HepG2 (cell line): ENCODE measurements around the gene LMAN2L. TPM values are rescaled to one million over a fixed set of nuclear protein-coding genes. Genes with fewer than 3 reads are reported as not detected.

Source experiments
- ATAC-seq: fragments of 200-7000 bp; cut with Tn5 transposase; 3 replicates; pipeline ENCODE4 v1.9.1; 2020; ENCODE audit warnings: mild to moderate bottlenecking, moderate library complexity
- BruUV-seq: library from RNA; stranded (reverse); fragments of 400-500 nt; replicated peaks from 2 replicates; lab custom pipeline; 2021; lab: Mats Ljungman, UMichigan
- CTCF ChIA-PET: fragments of 300-600 bp; formaldehyde crosslinking; extraction: SDS; loops from one replicate; lab custom pipeline; 2021; ENCODE audit warnings: low total read pairs, inconsistent platforms, low intra/inter-chr PET ratio; lab: Yijun Ruan, JAX
- POLR2A ChIA-PET: fragments of 350-600 bp; sonication (Branson Sonifier 250); formaldehyde crosslinking; loops from one replicate; lab custom pipeline; 2020; ENCODE audit warnings: antibody characterized with exemption, inconsistent platforms; lab: Yijun Ruan, JAX
- DNase-seq: peaks from one replicate; pipeline ENCODE4 v3.0.0-alpha.2; 2015; ENCODE audit warnings: low spot score
- FAIRE-seq: peaks from 3 replicates; lab custom pipeline; 2011; peaks lifted over from hg19 to GRCh38; lab: Jason Lieb, UNC
- H2AFZ ChIP-seq: one replicate; pipeline ENCODE4 v1.6.1; 2011; ENCODE audit warnings: low read length, inconsistent platforms
- H3K27ac ChIP-seq: fragments of 300-600 bp; 3 replicates; pipeline ENCODE4 v1.8.0; 2011; ENCODE audit warnings: mixed run types, mild to moderate bottlenecking, mixed read lengths, low read length, inconsistent platforms; ENCODE audit not compliant: insufficient read depth; ENCODE audit errors: extremely low read length
- H3K27me3 ChIP-seq, 2 experiments: fragments of 200-600 bp in 1 of 2; 2 replicates in 1 of 2; 3 replicates in 1 of 2; pipeline versions ENCODE4 v1.6.0 to v1.8.0; 2011; ENCODE audit warnings: low read length in 2 of 2, mild to moderate bottlenecking in 2 of 2, moderate library complexity in 2 of 2, inconsistent platforms in 1 of 2; ENCODE audit not compliant: insufficient read depth in 2 of 2, control insufficient read depth in 1 of 2
- H3K36me3 ChIP-seq, 2 experiments: fragments of 200-600 bp in 1 of 2; replicated peaks in 1 of 2; 2 replicates in 1 of 2; 3 replicates in 1 of 2; pipeline versions ENCODE4 v1.5.1 to v1.8.0; 2011; ENCODE audit warnings: low read length in 2 of 2, inconsistent platforms in 1 of 2; ENCODE audit not compliant: insufficient read depth in 2 of 2, control insufficient read depth in 1 of 2
- H3K4me1 ChIP-seq: 2 replicates; pipeline ENCODE4 v1.5.1; 2012; ENCODE audit warnings: low read length, inconsistent platforms; ENCODE audit not compliant: insufficient read depth
- H3K4me2 ChIP-seq: 2 replicates; pipeline ENCODE4 v1.6.0; 2011; ENCODE audit warnings: low read depth, low read length, inconsistent platforms
- H3K4me3 ChIP-seq, 3 experiments: fragments of 200-600 bp in 1 of 3; sonication (generic), shearing (Covaris generic) in 1 of 3; replicated peaks in 1 of 3; 2 replicates each; pipeline ENCODE4 v1.5.1; 2011 to 2016; ENCODE audit warnings: low read length in 3 of 3, inconsistent platforms in 2 of 3, low read depth in 2 of 3, mild to moderate bottlenecking in 2 of 3, control low read depth in 1 of 3, mixed read lengths in 1 of 3; ENCODE audit not compliant: insufficient read depth in 1 of 3
- H3K79me2 ChIP-seq: one replicate; pipeline ENCODE4 v1.6.1; 2011; ENCODE audit warnings: low read length, inconsistent platforms; ENCODE audit not compliant: insufficient read depth
- H3K9ac ChIP-seq: 2 replicates; pipeline ENCODE4 v1.6.0; 2011; ENCODE audit warnings: mild to moderate bottlenecking, low read depth, low read length, inconsistent platforms; ENCODE audit not compliant: insufficient read depth
- H3K9me3 ChIP-seq: 2 replicates; pipeline ENCODE4 v1.5.1; 2012; ENCODE audit warnings: mild to moderate bottlenecking, low read length
- H4K20me1 ChIP-seq: 2 replicates; pipeline ENCODE4 v1.6.0; 2011; ENCODE audit warnings: inconsistent platforms, mild to moderate bottlenecking, low read length, moderate library complexity; ENCODE audit not compliant: insufficient read depth
- ARID2 ChIP-seq: sonication (generic); formaldehyde crosslinking; IDR thresholded peaks from 2 replicates; pipeline ENCODE4 v1.8.1; 2022; ENCODE audit warnings: mild to moderate bottlenecking, missing genetic modification reagents, borderline replicate concordance
- DNMT3B ChIP-seq: conservative IDR thresholded peaks from 2 replicates; pipeline ENCODE4 v1.6.1; 2016; ENCODE audit warnings: missing biosample characterization, control low read depth
- FOXA1 ChIP-seq, 2 experiments: fragments of 450-650 bp in 1 of 2; sonication (generic) in 1 of 2; formaldehyde crosslinking in 1 of 2; IDR thresholded peaks; 2 replicates each; pipeline versions ENCODE4 v1.4.0 to v1.6.1; 2016 to 2020; ENCODE audit warnings: missing genetic modification reagents in 1 of 2
- FOXK1 ChIP-seq: sonication (generic); formaldehyde crosslinking; IDR thresholded peaks from 2 replicates; pipeline ENCODE4 v1.4.0; 2020; ENCODE audit warnings: low read depth, missing genetic modification reagents, borderline replicate concordance
- GATAD2A ChIP-seq: IDR thresholded peaks from 2 replicates; pipeline ENCODE4 v1.6.1; 2016
- JUN ChIP-seq: sonication (generic); formaldehyde crosslinking; IDR thresholded peaks from 2 replicates; pipeline ENCODE4 v1.4.0; 2020; ENCODE audit warnings: mild to moderate bottlenecking, missing genetic modification reagents
- JUND ChIP-seq: sonication (generic); formaldehyde crosslinking; IDR thresholded peaks from 2 replicates; pipeline ENCODE4 v1.8.0; 2022; ENCODE audit warnings: mild to moderate bottlenecking, missing genetic modification reagents
- NFYB ChIP-seq: sonication (generic); formaldehyde crosslinking; IDR thresholded peaks from 2 replicates; pipeline ENCODE4 v1.4.0; 2020; ENCODE audit warnings: missing genetic modification reagents
- NR2F6 ChIP-seq, 2 experiments: IDR thresholded peaks; 2 replicates each; pipeline ENCODE4 v1.6.1; 2016; ENCODE audit warnings: antibody characterized with exemption in 1 of 2, mild to moderate bottlenecking in 1 of 2
- RFX1 ChIP-seq: fragments of 450-650 bp; IDR thresholded peaks from 2 replicates; pipeline ENCODE4 v1.6.1; 2017
- SALL1 ChIP-seq: sonication (generic); formaldehyde crosslinking; IDR thresholded peaks from 2 replicates; pipeline ENCODE4 v1.8.0; 2022; ENCODE audit warnings: mild to moderate bottlenecking, missing genetic modification reagents
- SAP130 ChIP-seq: IDR thresholded peaks from 2 replicates; pipeline ENCODE4 v1.6.1; 2016; ENCODE audit warnings: low read depth
- STAG1 ChIP-seq: sonication (generic); formaldehyde crosslinking; IDR thresholded peaks from 2 replicates; pipeline ENCODE4 v1.4.0; 2020; ENCODE audit warnings: missing genetic modification reagents
- ZNF3 ChIP-seq: IDR thresholded peaks from 2 replicates; pipeline ENCODE4 v1.7.0; 2017; ENCODE audit warnings: inconsistent platforms
- ZNF710 ChIP-seq: sonication (generic); formaldehyde crosslinking; IDR thresholded peaks from 2 replicates; pipeline ENCODE4 v1.5.0; 2020; ENCODE audit warnings: mild to moderate bottlenecking, missing genetic modification reagents, borderline replicate concordance
- ZSCAN22 ChIP-seq: sonication (generic); formaldehyde crosslinking; IDR thresholded peaks from 2 replicates; pipeline ENCODE4 v1.4.0; 2020; ENCODE audit warnings: mild to moderate bottlenecking, missing genetic modification reagents
- ZSCAN31 ChIP-seq: sonication (generic); formaldehyde crosslinking; IDR thresholded peaks from 2 replicates; pipeline ENCODE4 v1.5.0; 2020; ENCODE audit warnings: low read depth, mild to moderate bottlenecking, missing genetic modification reagents
- WGBS: methylation state at CpG from one replicate; pipeline ENCODE4 v1.1.6; 2017; ENCODE audit warnings: low lambda C conversion rate; 5-methylcytosine and 5-hydroxymethylcytosine counted together
- in situ Hi-C: cut with HindIII; loops from 2 replicates; pipeline ENCODE4 v1.10.0; 2017; ENCODE audit warnings: low pct_unique_long_range_greater_than_20kb; ENCODE audit not compliant: extremely low pct_ligation_motif_present
- intact Hi-C: fragments of 100-400 bp; cut with micrococcal nuclease; formaldehyde crosslinking; loops from one replicate; pipeline ENCODE4 v1.10.0; 2022; ENCODE audit not compliant: unreplicated experiment
- polyA plus RNA-seq, 8 experiments: library from polyadenylated mRNA; depleted of rRNA in 3 of 8; stranded (reverse) in 7 of 8; unstranded in 1 of 8; fragments of >200 nt; fragmentation: Illumina TruSeq in 4 of 8; extraction: Trizol in 4 of 8; gene quantifications; 2 replicates each; pipeline versions ENCODE4 v1.2.1 to v1.2.3, GENCODE V29; 2011 to 2016; ENCODE audit warnings: low read depth in 4 of 8, missing spikeins in 1 of 8, mixed read lengths in 1 of 8; ENCODE audit not compliant: insufficient read depth in 1 of 8
- total RNA-seq, 5 experiments: library from RNA; depleted of rRNA; stranded (reverse); fragments of >200 nt; fragmentation: Illumina TruSeq; extraction: Trizol; gene quantifications; 2 replicates each; pipeline ENCODE4 v1.2.3, GENCODE V29; 2016; ENCODE audit warnings: low read depth in 1 of 5

The LMAN2L gene
- total and polyA plus RNA-seq, 2 of the 13 experiments (the other 11 are each of a cell fraction or from before 2014, with no cell fraction given), result 39.1 to 57.9 TPM

GRCh38 chr2:96716388-96716787 lies 23.5 kb downstream of the LMAN2L start:
- H3K4me3 ChIP-seq, result no peak overlapping the region
- H3K36me3 ChIP-seq, result peaks cover 22 to 29% of the 10 kb centered on the region in 2 experiments
- no peak overlapping the region for H3K4me2 ChIP-seq
- FAIRE-seq, result no peak
- H3K9ac ChIP-seq, result no peak overlapping the region
- ChIA-PET POLR2A (interaction anchor here (1.0 kb wide), 2 partner anchors 45 to 141 kb away, joined by 3 to 5 read pairs; partner anchors contain the start of genes ANKRD39 and CNNM4), CTCF (no interaction called here)
- no peaks in the 10 kb centered on the region for H4K20me1 ChIP-seq
- no peaks in the 10 kb centered on the region for H3K9me3 ChIP-seq
- intact Hi-C loops (no loop called here), in situ Hi-C loops (no loop called here)
- no peak overlapping the region for H2AFZ ChIP-seq
- no peaks in the 10 kb centered on the region for H3K79me2 ChIP-seq
- H3K27me3 ChIP-seq, result no peaks in the 10 kb centered on the region; a peak in 1 of 5 replicates
- H3K4me1 ChIP-seq, result peaks cover 28% of the 10 kb centered on the region
- no peak for DNase-seq
- TF ChIP-seq NFYB (CRISPR knock-in tag) (no peak), JUN (CRISPR knock-in tag) (no peak), ZNF3 (CRISPR knock-in tag) (0 out of 2 replicates have a peak, but pooled peaks have one; percentile 51), ARID2 (no peak)
- no peak for ATAC-seq
- no TSS peak for BruUV-seq
- H3K27ac ChIP-seq, result no peak overlapping the region

- peak; percentile 80 for DNase-seq
- Histone ChIP-seq H3K79me2 (no peaks in the 10 kb centered on the region), H3K4me1 (peaks cover 22% of the 10 kb centered on the region), H3K36me3 (peaks cover 26 to 36% of the 10 kb centered on the region in 2 experiments), H3K27ac (peak overlapping the region; percentile 14), H3K4me3 (no peak overlapping the region), H4K20me1 (no peaks in the 10 kb centered on the region), H3K4me2 (no peak overlapping the region), H3K9ac (no peak overlapping the region), H3K27me3 (no peaks in the 10 kb centered on the region; a peak in 1 of 5 replicates), H2AFZ (no peak overlapping the region), H3K9me3 (no peaks in the 10 kb centered on the region)
- peak; percentile 71 for ATAC-seq
- peak; percentile 61 for FAIRE-seq
- intact Hi-C loops (no loop called here), in situ Hi-C loops (no loop called here)
- ChIA-PET POLR2A (interaction anchor here (1.0 kb wide), 2 partner anchors 45 to 142 kb away, joined by 3 to 5 read pairs; partner anchors contain the start of genes ANKRD39 and CNNM4), CTCF (no interaction called here)
- no TSS peak for BruUV-seq
- 60% methylated on average over 5 of the region's 5 CpGs for WGBS
- TF ChIP-seq SALL1 (peak; percentile 21; the same call in 1 of the 2 replicates), RFX1 (no peak), ZSCAN22 (no peak), SAP130 (CRISPR knock-in tag) (peak; percentile 54), STAG1 (CRISPR knock-in tag) (no peak), DNMT3B (0 out of 2 replicates have a peak, but pooled peaks have one; percentile 43), ZNF710 (CRISPR knock-in tag) (no peak), NR2F6 (IDR thresholded peaks at IDR 0.05) (no peak), NR2F6 (CRISPR knock-in tag; IDR thresholded peaks at IDR 0.05) (peak; percentile 25; the same call in 1 of the 2 replicates), JUND (no peak), GATAD2A (CRISPR knock-in tag) (peak; percentile 85), FOXK1 (peak; percentile 57; the same call in 1 of the 2 replicates), FOXA1 (IDR thresholded peaks at IDR 0.05) (no peak), FOXA1 (CRISPR knock-in tag; IDR thresholded peaks at IDR 0.05) (peak; percentile 76), ZSCAN31 (CRISPR knock-in tag) (no peak)
Measured at GRCh38 chr2:96715658-96716057, 24.2 kb downstream of the LMAN2L start.
